HepG2 (cell line): ENCODE measurements around the gene NCOA3. TPM values are rescaled to one million over a fixed set of nuclear protein-coding genes. Genes with fewer than 3 reads are reported as not detected.

Experiments
- AGO1 ChIP-seq: fragments of 200-400 bp; formaldehyde crosslinking; IDR thresholded peaks from 2 replicates; pipeline ENCODE4 v1.6.1; 2017; ENCODE audit warnings: mild to moderate bottlenecking, low read depth, low read length, moderate library complexity; ENCODE audit not compliant: poor library complexity, severe bottlenecking
- GPBP1L1 ChIP-seq: sonication (generic); formaldehyde crosslinking; IDR thresholded peaks from 2 replicates; pipeline ENCODE4 v1.5.0; 2020; ENCODE audit warnings: mild to moderate bottlenecking, missing genetic modification reagents
- HOXA3 ChIP-seq: sonication (generic); formaldehyde crosslinking; IDR thresholded peaks from 2 replicates; pipeline ENCODE4 v1.5.0; 2020; ENCODE audit warnings: missing genetic modification reagents
- HOXA5 ChIP-seq: sonication (generic); formaldehyde crosslinking; IDR thresholded peaks from 2 replicates; pipeline ENCODE4 v1.4.0; 2020; ENCODE audit warnings: missing genetic modification reagents
- ISL2 ChIP-seq: sonication (generic); formaldehyde crosslinking; IDR thresholded peaks from 2 replicates; pipeline ENCODE4 v1.5.0; 2020; ENCODE audit warnings: missing genetic modification reagents
- NFATC3 ChIP-seq: sonication (generic); formaldehyde crosslinking; IDR thresholded peaks from 2 replicates; pipeline ENCODE4 v1.5.1; 2020; ENCODE audit warnings: mild to moderate bottlenecking, missing genetic modification reagents
- RELA ChIP-seq: sonication (generic); formaldehyde crosslinking; IDR thresholded peaks from 2 replicates; pipeline ENCODE4 v1.4.0; 2020; ENCODE audit warnings: missing genetic modification reagents
- SMAD3 ChIP-seq: sonication (generic); formaldehyde crosslinking; IDR thresholded peaks from 2 replicates; pipeline ENCODE4 v1.4.0; 2020; ENCODE audit warnings: missing genetic modification reagents
- TEAD2 ChIP-seq: sonication (generic); formaldehyde crosslinking; IDR thresholded peaks from 2 replicates; pipeline ENCODE4 v1.9.0; 2021; ENCODE audit warnings: missing genetic modification reagents
- ZNF224 ChIP-seq: sonication (generic); formaldehyde crosslinking; IDR thresholded peaks from 2 replicates; pipeline ENCODE4 v1.5.0; 2020; ENCODE audit warnings: mild to moderate bottlenecking, missing genetic modification reagents
- ZNF335 ChIP-seq: sonication (generic); formaldehyde crosslinking; IDR thresholded peaks from 2 replicates; pipeline ENCODE4 v1.4.0; 2020; ENCODE audit warnings: missing genetic modification reagents
- ZNF777 ChIP-seq: sonication (generic); formaldehyde crosslinking; IDR thresholded peaks from 2 replicates; pipeline ENCODE4 v1.4.0; 2020; ENCODE audit warnings: missing genetic modification reagents
- ZNF790 ChIP-seq: sonication (generic); formaldehyde crosslinking; IDR thresholded peaks from 2 replicates; pipeline ENCODE4 v1.8.0; 2022; ENCODE audit warnings: missing genetic modification reagents, mild to moderate bottlenecking, borderline replicate concordance
- polyA plus RNA-seq, 8 experiments: library from polyadenylated mRNA; depleted of rRNA in 3 of 8; stranded (reverse) in 7 of 8; unstranded in 1 of 8; fragments of >200 nt; fragmentation: Illumina TruSeq in 4 of 8; extraction: Trizol in 4 of 8; gene quantifications; 2 replicates each; pipeline versions ENCODE4 v1.2.1 to v1.2.3, GENCODE V29; 2011 to 2016; ENCODE audit warnings: low read depth in 4 of 8, missing spikeins in 1 of 8, mixed read lengths in 1 of 8; ENCODE audit not compliant: insufficient read depth in 1 of 8
- total RNA-seq, 5 experiments: library from RNA; depleted of rRNA; stranded (reverse); fragments of >200 nt; fragmentation: Illumina TruSeq; extraction: Trizol; gene quantifications; 2 replicates each; pipeline ENCODE4 v1.2.3, GENCODE V29; 2016; ENCODE audit warnings: low read depth in 1 of 5
- TF ChIP-seq, protein P1 (sequence below): sonication (generic); formaldehyde crosslinking; IDR thresholded peaks from one replicate; pipeline ENCODE4 v1.5.1; 2020; ENCODE audit warnings: mild to moderate bottlenecking, missing genetic modification reagents; ENCODE audit errors: not compliant biosample characterization
- TF ChIP-seq, protein P2 (sequence below): sonication (generic); formaldehyde crosslinking; IDR thresholded peaks from 2 replicates; pipeline ENCODE4 v1.4.0; 2020; ENCODE audit warnings: missing genetic modification reagents
- TF ChIP-seq, protein P3 (sequence below): sonication (generic); formaldehyde crosslinking; conservative IDR thresholded peaks from 2 replicates; pipeline ENCODE4 v1.4.0; 2020; ENCODE audit warnings: missing genetic modification reagents

NCOA3 gene
- total and polyA plus RNA-seq, 2 of the 13 experiments (the other 11 are each of a cell fraction or from before 2014, with no cell fraction given) = 35.0 to 56.8 TPM

GRCh38 chr20:47464380-47465101, 37.1 kb upstream of the NCOA3 start (continued):
- TF ChIP-seq, protein P1, sequence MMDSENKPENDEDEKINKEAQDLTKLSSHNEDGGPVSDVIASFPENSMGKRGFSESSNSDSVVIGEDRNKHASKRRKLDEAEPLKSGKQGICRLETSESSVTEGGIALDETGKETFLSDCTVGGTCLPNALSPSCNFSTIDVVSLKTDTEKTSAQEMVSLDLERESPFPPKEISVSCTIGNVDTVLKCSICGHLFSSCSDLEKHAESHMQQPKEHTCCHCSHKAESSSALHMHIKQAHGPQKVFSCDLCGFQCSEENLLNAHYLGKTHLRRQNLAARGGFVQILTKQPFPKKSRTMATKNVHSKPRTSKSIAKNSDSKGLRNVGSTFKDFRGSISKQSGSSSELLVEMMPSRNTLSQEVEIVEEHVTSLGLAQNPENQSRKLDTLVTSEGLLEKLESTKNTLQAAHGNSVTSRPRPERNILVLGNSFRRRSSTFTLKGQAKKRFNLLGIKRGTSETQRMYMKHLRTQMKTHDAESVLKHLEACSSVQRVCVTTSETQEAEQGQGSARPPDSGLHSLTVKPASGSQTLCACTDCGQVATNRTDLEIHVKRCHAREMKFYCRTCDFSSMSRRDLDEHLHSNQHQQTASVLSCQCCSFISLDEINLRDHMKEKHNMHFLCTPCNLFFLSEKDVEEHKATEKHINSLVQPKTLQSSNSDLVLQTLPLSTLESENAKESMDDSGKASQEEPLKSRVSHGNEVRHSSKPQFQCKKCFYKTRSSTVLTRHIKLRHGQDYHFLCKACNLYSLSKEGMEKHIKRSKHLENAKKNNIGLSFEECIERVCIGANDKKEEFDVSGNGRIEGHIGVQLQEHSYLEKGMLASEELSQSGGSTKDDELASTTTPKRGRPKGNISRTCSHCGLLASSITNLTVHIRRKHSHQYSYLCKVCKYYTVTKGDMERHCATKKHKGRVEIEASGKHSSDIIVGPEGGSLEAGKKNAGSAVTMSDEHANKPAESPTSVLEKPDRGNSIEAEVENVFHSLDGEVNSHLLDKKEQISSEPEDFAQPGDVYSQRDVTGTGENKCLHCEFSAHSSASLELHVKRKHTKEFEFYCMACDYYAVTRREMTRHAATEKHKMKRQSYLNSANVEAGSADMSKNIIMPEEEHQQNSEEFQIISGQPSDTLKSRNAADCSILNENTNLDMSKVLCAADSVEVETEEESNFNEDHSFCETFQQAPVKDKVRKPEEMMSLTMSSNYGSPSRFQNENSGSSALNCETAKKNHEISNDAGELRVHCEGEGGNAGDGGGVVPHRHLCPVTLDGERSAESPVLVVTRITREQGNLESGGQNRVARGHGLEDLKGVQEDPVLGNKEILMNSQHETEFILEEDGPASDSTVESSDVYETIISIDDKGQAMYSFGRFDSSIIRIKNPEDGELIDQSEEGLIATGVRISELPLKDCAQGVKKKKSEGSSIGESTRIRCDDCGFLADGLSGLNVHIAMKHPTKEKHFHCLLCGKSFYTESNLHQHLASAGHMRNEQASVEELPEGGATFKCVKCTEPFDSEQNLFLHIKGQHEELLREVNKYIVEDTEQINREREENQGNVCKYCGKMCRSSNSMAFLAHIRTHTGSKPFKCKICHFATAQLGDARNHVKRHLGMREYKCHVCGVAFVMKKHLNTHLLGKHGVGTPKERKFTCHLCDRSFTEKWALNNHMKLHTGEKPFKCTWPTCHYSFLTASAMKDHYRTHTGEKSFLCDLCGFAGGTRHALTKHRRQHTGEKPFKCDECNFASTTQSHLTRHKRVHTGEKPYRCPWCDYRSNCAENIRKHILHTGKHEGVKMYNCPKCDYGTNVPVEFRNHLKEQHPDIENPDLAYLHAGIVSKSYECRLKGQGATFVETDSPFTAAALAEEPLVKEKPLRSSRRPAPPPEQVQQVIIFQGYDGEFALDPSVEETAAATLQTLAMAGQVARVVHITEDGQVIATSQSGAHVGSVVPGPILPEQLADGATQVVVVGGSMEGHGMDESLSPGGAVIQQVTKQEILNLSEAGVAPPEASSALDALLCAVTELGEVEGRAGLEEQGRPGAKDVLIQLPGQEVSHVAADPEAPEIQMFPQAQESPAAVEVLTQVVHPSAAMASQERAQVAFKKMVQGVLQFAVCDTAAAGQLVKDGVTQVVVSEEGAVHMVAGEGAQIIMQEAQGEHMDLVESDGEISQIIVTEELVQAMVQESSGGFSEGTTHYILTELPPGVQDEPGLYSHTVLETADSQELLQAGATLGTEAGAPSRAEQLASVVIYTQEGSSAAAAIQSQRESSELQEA (CRISPR knock-in tag) = peak; percentile 86
- TF ChIP-seq TEAD2 (CRISPR knock-in tag) = no peak
- TF ChIP-seq RELA = 0 out of 2 replicates have a peak, but pooled peaks have one; percentile 77
- no peak for TF ChIP-seq ZNF790 (CRISPR knock-in tag)
- TF ChIP-seq ZNF777 (CRISPR knock-in tag) = peak; percentile 29; the same call in 1 of the 2 replicates
- peak; percentile 93 for TF ChIP-seq HOXA5 (CRISPR knock-in tag)
- TF ChIP-seq, protein P2, sequence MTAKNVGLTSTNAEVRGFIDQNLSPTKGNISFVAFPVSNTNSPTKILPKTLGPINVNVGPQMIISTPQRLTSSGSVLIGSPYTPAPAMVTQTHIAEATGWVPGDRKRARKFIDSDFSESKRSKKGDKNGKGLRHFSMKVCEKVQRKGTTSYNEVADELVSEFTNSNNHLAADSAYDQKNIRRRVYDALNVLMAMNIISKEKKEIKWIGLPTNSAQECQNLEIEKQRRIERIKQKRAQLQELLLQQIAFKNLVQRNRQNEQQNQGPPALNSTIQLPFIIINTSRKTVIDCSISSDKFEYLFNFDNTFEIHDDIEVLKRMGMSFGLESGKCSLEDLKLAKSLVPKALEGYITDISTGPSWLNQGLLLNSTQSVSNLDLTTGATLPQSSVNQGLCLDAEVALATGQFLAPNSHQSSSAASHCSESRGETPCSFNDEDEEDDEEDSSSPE (CRISPR knock-in tag) = peak; percentile 88; the same call in 1 of the 2 replicates
- peak; percentile 97 for TF ChIP-seq HOXA3 (CRISPR knock-in tag)
- TF ChIP-seq ZNF335 (CRISPR knock-in tag) = peak; percentile 92; the same call in 1 of the 2 replicates
- peak; percentile 98 for TF ChIP-seq ISL2 (CRISPR knock-in tag)
- TF ChIP-seq, protein P3, sequence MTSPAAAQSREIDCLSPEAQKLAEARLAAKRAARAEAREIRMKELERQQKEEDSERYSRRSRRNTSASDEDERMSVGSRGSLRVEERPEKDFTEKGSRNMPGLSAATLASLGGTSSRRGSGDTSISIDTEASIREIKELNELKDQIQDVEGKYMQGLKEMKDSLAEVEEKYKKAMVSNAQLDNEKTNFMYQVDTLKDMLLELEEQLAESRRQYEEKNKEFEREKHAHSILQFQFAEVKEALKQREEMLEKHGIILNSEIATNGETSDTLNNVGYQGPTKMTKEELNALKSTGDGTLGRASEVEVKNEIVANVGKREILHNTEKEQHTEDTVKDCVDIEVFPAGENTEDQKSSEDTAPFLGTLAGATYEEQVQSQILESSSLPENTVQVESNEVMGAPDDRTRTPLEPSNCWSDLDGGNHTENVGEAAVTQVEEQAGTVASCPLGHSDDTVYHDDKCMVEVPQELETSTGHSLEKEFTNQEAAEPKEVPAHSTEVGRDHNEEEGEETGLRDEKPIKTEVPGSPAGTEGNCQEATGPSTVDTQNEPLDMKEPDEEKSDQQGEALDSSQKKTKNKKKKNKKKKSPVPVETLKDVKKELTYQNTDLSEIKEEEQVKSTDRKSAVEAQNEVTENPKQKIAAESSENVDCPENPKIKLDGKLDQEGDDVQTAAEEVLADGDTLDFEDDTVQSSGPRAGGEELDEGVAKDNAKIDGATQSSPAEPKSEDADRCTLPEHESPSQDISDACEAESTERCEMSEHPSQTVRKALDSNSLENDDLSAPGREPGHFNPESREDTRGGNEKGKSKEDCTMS (CRISPR knock-in tag) = no peak
- TF ChIP-seq AGO1 = no peak
- TF ChIP-seq GPBP1L1 (CRISPR knock-in tag) = no peak
- 0 out of 2 replicates have a peak, but pooled peaks have one; percentile 14 for TF ChIP-seq NFATC3 (CRISPR knock-in tag)
- TF ChIP-seq SMAD3 (CRISPR knock-in tag) = peak; percentile 99
- TF ChIP-seq ZNF224 (CRISPR knock-in tag) = peak; percentile 80; the same call in 1 of the 2 replicates
